Adipocyte (in vitro differentiated cells): ENCODE measurements around the gene TMEM259.

Experiments used
- DNase-seq: peaks from one replicate; pipeline ENCODE4 v3.0.0-alpha.2; 2015; ENCODE audit warnings: low read depth
- H3K27me3 ChIP-seq: replicated peaks from 2 replicates; pipeline ENCODE4 v1.7.0; 2013; ENCODE audit warnings: mild to moderate bottlenecking, low read length, moderate library complexity; ENCODE audit not compliant: control insufficient read depth, insufficient read depth
- H3K36me3 ChIP-seq: 2 replicates; pipeline ENCODE4 v1.7.0; 2013; ENCODE audit warnings: low read length, mild to moderate bottlenecking, moderate library complexity; ENCODE audit not compliant: control insufficient read depth, insufficient read depth, severe bottlenecking
- H3K4me1 ChIP-seq: 2 replicates; pipeline ENCODE4 v1.7.0; 2013; ENCODE audit warnings: mild to moderate bottlenecking, low read length, moderate library complexity; ENCODE audit not compliant: control insufficient read depth, insufficient read depth
- H3K4me3 ChIP-seq: 2 replicates; pipeline ENCODE4 v1.7.0; 2013; ENCODE audit warnings: mild to moderate bottlenecking, low read length, moderate library complexity
- H3K9ac ChIP-seq: 2 replicates; pipeline ENCODE4 v1.7.0; 2013; ENCODE audit warnings: mild to moderate bottlenecking, low read length, moderate library complexity
- H3K9me3 ChIP-seq: 2 replicates; pipeline ENCODE4 v1.7.0; 2013; ENCODE audit warnings: mild to moderate bottlenecking, low read length, moderate library complexity; ENCODE audit not compliant: control insufficient read depth

Gene TMEM259

GRCh38 chr19:1063909-1064660, 43.2 kb upstream of the TMEM259 start:
- Histone ChIP-seq H3K36me3 (no peaks in the 10 kb centered on the region), H3K4me3 (no peak overlapping the region), H3K9ac (no peak overlapping the region), H3K9me3 (no peaks in the 10 kb centered on the region), H3K4me1 (peaks cover 5% of the 10 kb centered on the region), H3K27me3 (peaks cover 33% of the 10 kb centered on the region)
- DNase-seq = no peak

GRCh38 chr19:1063030-1063908, 42.3 kb upstream of the TMEM259 start:
- no peak overlapping the region for H3K9ac ChIP-seq
- peaks cover 5% of the 10 kb centered on the region for H3K4me1 ChIP-seq
- H3K36me3 ChIP-seq = peaks cover 7% of the 10 kb centered on the region
- DNase-seq = no peak
- peaks cover 25% of the 10 kb centered on the region for H3K27me3 ChIP-seq
- H3K9me3 ChIP-seq = peaks cover 8% of the 10 kb centered on the region
- H3K4me3 ChIP-seq = no peak overlapping the region

GRCh38 chr19:1062387-1063029, 41.6 kb upstream of the TMEM259 start:
- DNase-seq = no peak
- Histone ChIP-seq H3K9me3 (peaks cover 15% of the 10 kb centered on the region), H3K4me3 (no peak overlapping the region), H3K27me3 (peaks cover 22% of the 10 kb centered on the region), H3K4me1 (peaks cover 5% of the 10 kb centered on the region), H3K36me3 (peaks cover 8% of the 10 kb centered on the region), H3K9ac (no peak overlapping the region)

GRCh38 chr19:1061987-1062386, 41.1 kb upstream of the TMEM259 start:
- H3K36me3 ChIP-seq = peaks cover 8% of the 10 kb centered on the region
- H3K9ac ChIP-seq = no peak overlapping the region
- no peak overlapping the region for H3K4me3 ChIP-seq
- no peak for DNase-seq
- peaks cover 20% of the 10 kb centered on the region for H3K9me3 ChIP-seq
- H3K4me1 ChIP-seq = peaks cover 5% of the 10 kb centered on the region
- H3K27me3 ChIP-seq = peaks cover 22% of the 10 kb centered on the region

GRCh38 chr19:1060689-1061088, 39.8 kb upstream of the TMEM259 start:
- no peak overlapping the region for H3K4me3 ChIP-seq
- H3K4me1 ChIP-seq = peaks cover 5% of the 10 kb centered on the region
- peaks cover 11% of the 10 kb centered on the region for H3K27me3 ChIP-seq
- peaks cover 33% of the 10 kb centered on the region for H3K9me3 ChIP-seq
- H3K36me3 ChIP-seq = peaks cover 12% of the 10 kb centered on the region
- no peak for DNase-seq
- no peak overlapping the region for H3K9ac ChIP-seq

GRCh38 chr19:1058112-1058511, 37.2 kb upstream of the TMEM259 start:
- H3K4me1 ChIP-seq = no peaks in the 10 kb centered on the region
- H3K36me3 ChIP-seq = peaks cover 17% of the 10 kb centered on the region
- H3K27me3 ChIP-seq = no peaks in the 10 kb centered on the region
- peaks cover 33% of the 10 kb centered on the region for H3K9me3 ChIP-seq
- no peak overlapping the region for H3K4me3 ChIP-seq
- no peak for DNase-seq
- no peak overlapping the region for H3K9ac ChIP-seq

GRCh38 chr19:1057176-1057855, 36.4 kb upstream of the TMEM259 start:
- Histone ChIP-seq H3K9ac (no peak overlapping the region), H3K27me3 (no peaks in the 10 kb centered on the region), H3K4me1 (no peaks in the 10 kb centered on the region), H3K36me3 (peaks cover 17% of the 10 kb centered on the region), H3K9me3 (peaks cover 33% of the 10 kb centered on the region), H3K4me3 (no peak overlapping the region)
- DNase-seq = peak; percentile 78

GRCh38 chr19:1055886-1056620, 35.1 kb upstream of the TMEM259 start:
- H3K9ac ChIP-seq = no peak overlapping the region
- no peaks in the 10 kb centered on the region for H3K27me3 ChIP-seq
- H3K4me3 ChIP-seq = no peak overlapping the region
- peaks cover 33% of the 10 kb centered on the region for H3K9me3 ChIP-seq
- H3K36me3 ChIP-seq = peaks cover 17% of the 10 kb centered on the region
- no peak for DNase-seq
- no peaks in the 10 kb centered on the region for H3K4me1 ChIP-seq

- Histone ChIP-seq H3K27me3 (no peaks in the 10 kb centered on the region), H3K9me3 (peaks cover 33% of the 10 kb centered on the region), H3K36me3 (peaks cover 17% of the 10 kb centered on the region), H3K4me1 (no peaks in the 10 kb centered on the region), H3K9ac (no peak overlapping the region), H3K4me3 (no peak overlapping the region)
- DNase-seq = no peak
Observed at GRCh38 chr19:1055028-1055425, 34.1 kb upstream of the TMEM259 start.

- Histone ChIP-seq H3K4me3 (no peak overlapping the region), H3K36me3 (peaks cover 17% of the 10 kb centered on the region), H3K4me1 (no peaks in the 10 kb centered on the region), H3K9ac (no peak overlapping the region), H3K9me3 (peaks cover 33% of the 10 kb centered on the region), H3K27me3 (no peaks in the 10 kb centered on the region)
- no peak for DNase-seq
Observed at GRCh38 chr19:1054102-1055027, 33.4 kb upstream of the TMEM259 start.
